ENCODE results near the gene TMEM63C.

Gene TMEM63C, protein sequence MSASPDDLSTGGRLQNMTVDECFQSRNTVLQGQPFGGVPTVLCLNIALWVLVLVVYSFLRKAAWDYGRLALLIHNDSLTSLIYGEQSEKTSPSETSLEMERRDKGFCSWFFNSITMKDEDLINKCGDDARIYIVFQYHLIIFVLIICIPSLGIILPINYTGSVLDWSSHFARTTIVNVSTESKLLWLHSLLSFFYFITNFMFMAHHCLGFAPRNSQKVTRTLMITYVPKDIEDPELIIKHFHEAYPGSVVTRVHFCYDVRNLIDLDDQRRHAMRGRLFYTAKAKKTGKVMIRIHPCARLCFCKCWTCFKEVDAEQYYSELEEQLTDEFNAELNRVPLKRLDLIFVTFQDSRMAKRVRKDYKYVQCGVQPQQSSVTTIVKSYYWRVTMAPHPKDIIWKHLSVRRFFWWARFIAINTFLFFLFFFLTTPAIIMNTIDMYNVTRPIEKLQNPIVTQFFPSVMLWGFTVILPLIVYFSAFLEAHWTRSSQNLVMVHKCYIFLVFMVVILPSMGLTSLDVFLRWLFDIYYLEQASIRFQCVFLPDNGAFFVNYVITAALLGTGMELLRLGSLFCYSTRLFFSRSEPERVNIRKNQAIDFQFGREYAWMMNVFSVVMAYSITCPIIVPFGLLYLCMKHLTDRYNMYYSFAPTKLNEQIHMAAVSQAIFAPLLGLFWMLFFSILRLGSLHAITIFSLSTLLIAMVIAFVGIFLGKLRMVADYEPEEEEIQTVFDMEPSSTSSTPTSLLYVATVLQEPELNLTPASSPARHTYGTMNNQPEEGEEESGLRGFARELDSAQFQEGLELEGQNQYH

DNA sequence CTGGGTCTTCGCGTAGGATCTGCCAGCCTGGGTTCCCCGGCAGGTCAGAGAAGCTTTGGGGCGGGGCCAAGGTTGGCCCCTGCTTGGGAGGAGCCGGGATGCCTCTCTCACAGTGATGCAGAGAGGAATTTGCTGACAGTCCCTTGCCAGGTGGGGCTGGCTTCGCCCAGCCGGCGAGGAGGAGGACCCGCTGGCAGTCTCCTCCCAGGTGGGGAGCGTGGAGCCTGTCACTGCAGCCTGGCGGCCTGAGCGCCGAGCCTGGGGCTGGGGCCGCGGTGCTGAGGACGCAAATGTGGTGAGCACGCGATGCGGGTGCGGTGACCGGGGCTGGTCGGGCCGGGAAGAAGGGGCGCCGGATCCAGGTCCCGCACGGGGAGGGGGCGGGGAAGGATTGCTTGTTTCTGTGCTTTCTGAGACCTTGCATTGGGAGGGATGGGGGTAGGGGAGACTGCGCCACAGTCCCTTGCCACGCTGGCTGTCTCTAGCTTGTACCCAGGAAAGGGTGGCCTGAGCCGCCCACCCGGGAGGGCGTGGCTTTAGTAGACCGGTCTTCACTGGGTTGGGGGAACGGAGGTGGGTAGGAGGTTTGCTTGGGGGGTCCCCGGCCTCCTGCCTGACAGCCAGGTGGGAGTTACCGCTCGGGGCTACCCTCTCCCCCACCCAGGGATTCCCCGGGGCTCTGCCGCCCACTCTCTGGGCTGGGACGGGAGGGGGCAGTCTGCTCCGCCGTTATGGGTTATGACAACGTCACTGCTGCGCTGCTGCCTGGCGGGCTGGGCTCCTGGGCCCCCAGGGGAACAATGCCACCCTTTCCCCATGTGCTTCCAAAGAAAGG is at the start of gene TMEM63C:
TMEM63C (plus strand) TSS at position 196 of the 835 bp plus-strand sequence. CDS start 37,016 bp downstream, outside the sequence.
- DNase-seq = peak; percentile 33

DNA sequence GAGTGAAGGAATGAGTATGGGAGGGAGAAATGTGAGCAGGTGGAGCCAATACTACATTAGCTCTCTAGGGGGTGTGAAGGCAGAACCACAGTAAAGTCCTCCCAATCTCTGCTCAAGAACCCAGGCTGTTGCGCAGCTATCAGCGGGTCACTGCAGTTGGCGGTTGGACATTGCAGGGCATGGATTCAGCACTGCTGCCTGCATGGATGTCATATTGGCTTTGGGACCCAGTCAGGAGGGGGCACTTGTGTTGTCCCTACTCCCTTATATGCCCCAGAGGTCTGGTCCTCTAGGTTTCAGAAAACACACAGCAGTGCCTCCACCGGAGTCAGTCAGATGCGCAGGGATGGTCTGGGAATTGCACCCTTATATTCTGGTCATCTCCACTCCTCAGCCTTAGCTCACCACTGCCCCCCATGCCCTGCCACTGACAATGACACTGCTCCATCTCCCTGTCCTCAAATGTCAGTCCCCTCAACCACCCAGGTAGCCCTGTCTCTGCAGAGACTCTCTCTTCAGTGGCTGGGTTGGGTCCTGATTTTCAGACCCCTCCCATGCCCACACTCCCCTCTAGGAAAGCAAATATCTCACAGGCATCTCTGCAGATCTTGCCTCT is 49.6 kb upstream of the TMEM63C start:
- no peak for DNase-seq

DNA sequence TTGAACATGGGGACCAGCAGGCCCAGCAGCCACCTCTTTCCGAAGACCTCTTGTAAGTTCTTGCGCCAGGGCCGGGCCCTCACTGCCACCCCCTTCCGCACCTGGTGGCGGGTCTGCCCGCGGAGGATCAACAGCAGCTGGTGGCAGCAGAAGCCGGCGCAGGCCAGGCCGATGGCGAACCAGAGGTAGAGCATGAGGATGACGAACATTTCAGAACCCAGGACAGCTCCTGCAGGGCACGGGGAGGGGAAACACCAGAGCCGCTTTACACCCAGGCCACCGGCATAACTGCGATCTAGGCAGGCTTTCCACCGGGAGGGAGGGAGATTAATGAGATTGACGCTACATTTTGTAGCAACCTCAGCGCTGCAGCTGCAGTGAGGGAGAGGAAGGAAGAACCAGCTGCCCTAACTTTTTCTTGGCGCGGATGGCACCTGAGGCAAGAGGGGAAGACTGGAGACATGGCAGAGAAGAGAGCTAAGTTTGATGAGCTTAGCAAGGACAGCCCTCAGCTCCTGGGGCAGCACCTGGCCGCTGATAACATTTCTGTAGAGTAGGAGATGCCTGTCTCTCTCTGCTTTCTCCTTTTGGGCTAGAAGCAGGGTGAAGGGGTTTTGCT is 47.8 kb upstream of the TMEM63C start:
- DNase-seq = peak; percentile 17

DNA sequence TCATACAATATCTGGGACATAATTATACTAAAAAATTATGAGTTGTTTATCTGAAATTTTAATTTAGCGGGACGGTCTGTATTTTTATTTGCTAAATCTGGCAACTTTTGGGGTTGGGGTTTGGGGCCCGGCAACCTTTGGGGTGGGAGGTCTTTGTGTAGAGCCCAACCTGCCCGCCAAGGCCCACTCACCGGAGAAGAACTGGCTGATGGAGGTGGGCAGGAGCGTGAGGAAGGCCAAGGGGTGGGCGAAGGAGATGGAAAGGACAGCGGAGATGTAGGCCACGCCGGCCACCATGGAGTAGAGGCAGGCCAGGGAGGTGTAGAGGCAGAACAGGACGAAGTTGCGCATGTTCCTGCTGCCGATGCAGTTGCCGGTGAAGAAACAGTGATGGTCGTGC is 42.6 kb upstream of the TMEM63C start:
- no peak for DNase-seq

DNA sequence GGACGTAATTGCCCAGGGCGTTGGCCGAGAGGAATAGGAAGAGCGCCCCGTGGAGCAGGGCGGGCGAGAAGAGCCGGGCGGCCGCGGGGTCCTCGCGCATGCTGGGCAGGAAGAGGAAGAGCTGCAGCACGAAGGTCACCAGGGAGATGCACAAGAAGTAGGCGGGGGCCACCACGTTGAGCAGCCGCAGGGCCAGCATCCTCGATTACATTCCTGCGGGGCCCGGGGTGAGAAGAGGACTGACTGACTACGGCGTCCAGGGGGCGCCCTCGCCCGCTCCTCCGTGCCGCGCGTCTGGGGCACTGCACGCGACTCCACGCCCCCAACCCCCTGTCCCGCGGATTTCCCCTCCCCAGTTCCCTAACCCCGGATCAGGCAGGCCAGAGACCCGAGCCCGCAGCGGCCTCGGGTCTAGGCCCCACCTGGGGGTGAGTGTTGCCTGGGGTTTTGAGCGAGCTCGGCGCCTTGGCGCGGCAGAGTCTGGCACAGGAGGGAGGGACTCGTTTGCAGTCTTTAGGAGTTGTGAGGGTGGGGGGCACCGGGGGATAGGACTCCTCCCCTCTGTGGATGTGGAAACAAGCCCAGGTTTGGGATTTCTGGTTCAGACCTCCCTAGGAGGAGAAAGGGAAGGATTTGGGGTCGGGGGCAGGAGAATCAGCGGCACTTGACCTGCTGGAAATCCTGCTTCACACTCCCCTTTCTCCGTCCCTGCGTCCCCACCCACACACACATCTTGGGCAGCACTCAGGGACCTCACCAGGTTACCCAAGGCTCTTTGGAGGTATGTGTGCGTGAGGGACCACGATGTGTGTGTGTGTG is 41.8 kb upstream of the TMEM63C start:
- DNase-seq = no peak

DNA sequence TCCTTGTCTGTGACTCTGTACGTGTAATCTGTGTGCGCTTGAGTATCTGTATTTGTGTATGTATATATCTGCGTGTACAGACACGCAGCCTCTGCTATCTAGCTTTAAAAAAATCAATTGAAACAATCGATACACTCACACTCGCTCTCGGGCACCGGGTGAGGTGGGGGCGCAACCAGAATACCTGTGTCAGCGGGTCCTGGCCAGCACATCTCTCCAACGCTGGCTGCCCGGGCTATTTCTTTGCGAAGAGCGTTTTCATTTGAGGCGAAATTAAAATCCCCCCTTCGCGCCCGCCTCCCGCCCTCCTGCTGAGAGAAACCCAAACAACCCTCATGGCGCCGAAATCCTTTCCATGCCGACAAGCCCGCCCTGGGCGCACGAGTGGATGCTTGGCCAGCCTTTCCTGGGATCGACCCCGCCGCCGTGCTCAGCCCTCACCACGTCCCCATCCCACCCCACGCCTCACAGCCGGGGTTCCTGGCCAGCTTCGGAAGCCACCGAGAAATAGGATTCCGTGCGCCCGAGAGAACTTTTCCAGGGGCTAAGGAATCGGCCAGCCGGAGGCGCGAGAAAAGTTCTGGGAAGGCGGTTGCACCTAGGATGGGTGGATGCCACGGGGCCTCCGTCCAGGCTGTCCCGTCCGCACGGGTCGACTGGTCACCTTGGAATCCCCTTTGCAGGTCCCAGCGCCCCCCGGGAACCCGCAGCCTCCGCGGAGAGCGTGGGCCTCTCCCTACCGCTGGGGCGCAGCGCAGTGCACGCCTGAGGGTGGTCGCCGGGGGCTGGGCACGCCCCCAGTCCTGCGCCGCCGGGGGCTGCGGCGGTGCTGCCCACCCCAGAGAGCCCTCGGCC is 41.0 kb upstream of the TMEM63C start:
- no peak for DNase-seq

DNA sequence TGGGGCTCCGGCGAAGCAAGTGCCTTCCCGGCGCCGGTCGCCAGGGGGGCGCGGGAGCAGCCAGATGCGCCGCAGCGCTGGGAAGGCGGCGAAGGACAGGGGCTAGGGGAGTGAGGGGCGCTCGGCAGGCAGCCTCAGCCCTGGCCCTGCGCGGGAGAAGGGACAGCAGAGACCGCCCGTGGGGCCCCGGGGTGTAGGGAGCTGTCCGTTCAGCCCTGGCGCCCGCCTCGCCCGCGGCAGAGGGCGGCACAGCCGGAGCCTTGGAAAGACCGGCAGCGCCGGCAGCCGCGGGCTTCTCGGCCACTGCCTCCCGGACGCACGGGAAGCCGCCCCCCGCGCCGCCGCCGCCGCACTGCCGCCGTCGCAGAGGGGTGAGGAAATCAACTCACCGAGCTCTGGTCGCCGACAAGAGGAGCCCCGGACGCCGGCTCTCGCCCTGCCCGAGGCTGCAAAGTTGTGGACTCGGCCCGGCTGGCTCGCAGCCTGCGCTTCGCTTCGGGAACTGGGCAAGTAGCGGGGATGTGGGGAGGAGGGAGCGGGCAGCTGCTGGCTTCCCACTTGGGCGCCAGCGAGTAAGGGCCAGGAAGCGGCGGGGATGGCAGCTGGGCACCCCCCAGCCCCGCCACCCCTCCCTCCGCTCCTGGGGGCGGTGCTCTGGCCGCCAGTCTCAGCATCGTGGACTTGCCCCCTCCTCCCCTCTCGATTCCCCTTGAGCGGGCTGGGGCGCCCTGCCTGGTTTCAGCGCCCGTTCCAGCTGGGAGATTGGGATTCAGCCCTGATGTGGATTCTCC is 40.2 kb upstream of the TMEM63C start, which contains the start of gene ZDHHC22:
ZDHHC22 (minus strand) TSS at position 578 of the 791 bp plus-strand sequence. CDS start 2,053 bp downstream, outside the sequence.
- no peak for DNase-seq

DNA sequence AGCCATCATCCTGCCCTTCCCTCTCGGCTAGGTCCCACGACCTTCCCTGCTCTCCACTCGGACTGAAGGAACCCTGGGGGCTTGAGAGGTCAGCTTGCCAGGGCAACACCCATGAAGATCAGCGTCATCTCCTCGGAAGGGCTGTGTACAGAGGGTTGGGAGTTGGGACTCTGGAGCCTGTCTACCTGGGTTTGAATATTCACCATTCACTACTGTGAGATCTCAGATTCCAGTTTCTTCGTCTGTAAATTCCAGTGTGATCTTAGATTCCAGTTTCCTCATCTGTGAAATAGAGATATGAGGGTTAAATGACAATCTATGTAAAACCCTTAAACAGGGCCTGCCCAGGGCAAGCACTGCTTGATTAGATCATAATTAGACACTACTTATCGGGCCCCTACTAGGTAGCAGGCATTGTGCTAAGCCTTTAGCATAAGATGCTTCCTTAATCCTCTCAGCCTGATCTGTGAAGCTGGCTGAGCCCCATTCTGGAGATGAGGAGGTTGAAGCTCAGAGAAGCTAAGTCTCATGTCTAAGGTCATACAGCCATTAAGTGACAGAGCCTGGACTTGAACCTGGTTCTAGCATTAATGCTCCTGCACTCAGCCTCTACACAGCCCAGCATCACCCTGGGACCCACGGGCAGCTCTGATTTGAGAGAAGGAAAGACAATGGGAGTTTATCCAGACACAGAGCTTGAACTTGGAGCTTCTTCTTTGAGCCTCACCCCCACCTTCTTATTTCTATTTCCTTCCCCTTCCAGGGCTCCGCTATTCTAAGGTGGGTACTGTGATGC is 39.4 kb upstream of the TMEM63C start:
- no peak for DNase-seq

DNA sequence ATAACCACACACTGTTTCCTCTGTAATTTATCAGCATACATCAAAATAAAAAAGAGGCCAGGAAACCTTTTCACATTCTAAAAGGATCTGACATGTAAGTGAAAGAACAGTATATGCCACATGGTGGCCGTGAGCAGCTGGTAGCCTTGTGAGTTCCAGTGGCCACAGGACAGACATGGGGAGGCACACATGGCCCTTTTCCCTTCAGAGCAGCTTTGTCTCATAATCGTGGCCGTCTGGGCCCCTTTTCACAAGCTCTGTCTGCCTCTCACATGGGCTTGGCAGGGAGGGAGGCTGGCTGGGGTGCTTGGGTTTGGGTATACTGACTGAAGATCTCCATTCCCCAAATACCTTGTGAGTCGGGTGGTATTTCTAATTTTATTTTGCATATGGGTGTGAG is 38.5 kb upstream of the TMEM63C start:
- no peak for DNase-seq

DNA sequence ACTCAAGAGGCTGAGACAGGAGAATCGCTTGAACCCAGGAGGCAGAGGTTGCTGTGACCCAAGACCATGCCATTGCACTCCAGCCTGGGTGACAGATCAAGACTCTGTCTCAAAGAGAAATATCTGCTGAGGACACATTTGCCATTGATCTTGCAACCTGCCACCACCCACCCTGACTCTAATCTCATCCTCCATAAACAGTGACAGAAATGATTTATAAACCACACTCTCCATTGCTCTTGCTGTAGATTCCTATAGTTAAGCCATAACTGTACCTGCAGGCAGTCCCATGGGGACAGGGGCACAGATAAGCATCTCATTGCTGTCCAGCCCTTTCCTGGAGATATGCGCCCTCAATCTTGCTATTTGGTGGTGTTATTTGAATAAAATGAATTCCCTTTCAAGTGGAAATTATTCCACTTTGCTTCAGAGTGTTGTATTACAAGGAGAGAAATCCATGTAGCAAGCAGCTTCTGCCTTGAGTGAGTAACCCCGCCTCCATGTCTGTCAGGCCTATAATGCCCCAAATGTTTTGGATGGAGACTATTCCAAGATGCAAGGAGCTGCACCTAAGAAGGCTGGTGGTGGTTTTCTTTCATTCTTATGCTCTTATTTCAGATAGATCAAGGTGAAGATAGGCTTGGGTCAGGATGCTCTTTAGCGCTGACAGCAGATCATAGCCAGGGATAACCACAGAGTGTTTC is 37.0 kb upstream of the TMEM63C start:
- DNase-seq = no peak

DNA sequence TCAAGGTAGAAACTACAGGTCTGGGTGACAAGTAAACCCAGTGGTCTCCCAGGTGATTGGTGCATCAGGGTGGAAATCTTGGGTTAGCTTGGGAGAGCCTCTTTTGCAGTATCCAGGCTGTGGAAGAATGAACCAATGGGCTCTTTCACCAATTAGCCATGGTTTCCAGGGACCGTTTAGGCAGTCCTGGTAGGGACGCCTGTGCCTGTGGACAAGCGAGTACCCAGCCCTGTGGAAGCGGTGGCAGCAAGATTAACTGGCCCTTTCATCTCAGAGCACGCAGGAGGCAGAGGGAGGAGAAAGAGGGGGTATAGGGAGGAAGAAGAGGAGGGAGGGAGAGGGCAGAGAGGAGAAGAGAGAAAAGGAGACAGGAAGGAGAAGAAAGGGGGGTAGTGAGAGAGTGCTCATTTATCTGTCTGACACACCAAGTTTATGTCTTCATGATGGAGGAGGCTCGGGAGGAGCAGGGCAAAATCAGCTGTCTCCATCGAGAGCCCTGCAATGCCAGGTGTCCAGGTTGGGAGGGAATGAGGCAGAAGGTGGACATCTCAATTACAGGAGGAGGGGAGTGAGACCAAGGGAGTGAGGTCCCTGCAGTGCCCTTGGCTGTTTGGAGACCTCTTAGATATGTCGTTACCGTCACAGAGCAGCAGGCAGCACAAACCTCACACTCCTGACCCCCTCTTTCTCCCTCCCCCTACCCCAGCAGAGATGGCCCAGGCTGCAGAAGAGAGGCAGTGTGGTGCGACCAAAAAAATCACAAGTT is 35.4 kb upstream of the TMEM63C start:
- DNase-seq = no peak

DNA sequence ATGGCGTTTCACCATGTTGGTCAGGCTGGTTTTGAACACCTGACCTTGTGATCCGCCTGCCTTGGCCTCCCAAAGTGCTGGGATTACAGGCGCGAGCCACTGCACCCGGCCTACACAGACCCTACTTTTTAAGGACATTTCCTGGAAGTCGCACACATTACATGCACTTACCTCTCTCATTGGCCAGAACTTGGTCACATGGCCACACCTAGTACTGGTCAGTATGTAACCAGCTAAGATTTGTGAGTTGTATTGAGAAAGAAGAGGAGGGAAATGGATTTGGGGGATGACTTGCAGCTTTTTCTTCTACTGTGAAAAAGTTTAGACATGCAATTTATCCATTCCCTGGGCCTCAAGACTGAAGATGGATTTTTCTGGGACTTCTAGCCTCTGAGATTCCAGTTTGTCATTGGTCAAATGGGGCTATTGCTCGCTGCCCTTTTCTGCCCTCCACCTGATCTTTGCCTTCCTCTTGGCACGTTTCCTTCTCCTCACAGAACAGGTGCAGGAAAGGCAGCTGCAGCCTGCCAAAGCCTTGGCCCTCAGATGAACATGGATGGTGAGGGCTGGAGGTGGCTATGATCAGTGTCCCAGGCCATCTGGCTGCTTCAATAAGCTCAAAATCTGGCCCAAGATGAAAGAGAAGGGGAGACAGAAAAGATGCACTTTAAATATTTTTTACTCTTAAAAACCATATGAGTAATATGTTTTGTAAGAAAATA is 32.9 kb upstream of the TMEM63C start:
- DNase-seq = no peak

DNA sequence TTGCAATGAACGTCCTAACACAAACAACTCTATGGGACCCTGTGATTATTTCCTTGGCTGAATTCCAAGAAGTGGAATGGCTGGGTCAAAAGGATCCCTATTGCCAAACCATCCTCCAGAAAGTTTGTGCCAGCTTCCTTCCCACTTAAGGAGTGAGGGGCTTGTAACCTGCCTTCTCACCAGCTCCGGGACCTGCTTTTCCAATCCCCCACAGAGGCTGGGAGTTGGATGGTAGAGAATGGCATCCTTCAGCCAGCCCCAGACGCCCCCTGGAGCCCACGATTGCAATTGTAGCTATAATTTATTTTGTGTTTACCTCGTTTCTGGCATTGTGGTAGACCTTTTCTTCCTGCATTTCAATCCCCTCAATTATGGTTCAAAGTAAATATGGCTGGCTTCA is 30.4 kb upstream of the TMEM63C start:
- DNase-seq = no peak

DNA sequence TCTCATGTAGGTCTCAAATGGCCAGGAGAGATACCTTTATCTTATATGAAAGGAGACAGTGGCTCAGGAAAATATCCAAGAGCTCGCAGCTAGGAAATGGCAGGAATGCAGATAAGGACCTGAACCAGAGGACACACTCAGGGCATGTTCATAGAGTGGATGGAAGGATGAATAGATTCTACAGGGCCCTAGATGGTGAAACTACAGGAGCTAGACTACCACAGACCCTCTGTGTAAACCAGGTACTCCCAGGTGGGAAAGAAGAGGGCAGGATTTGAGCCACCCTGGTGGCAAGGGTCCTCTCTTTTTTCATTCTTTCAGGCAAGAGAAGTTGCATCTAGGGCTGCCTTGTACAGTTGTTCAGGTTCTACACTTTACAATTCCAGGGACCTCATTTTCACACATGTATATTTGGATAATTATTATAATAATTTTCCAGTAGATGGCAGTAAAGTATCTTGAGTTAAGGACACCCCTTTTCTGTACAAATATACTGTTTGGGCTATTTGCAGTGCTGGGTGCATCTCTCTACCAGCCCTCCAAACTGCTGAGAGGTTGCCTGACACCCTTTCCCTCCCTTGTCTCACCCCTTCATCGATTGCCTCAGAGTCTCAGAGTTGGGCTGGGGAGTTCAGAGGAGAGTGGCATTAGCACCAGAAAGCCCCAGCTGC is 29.5 kb upstream of the TMEM63C start:
- DNase-seq = no peak

DNA sequence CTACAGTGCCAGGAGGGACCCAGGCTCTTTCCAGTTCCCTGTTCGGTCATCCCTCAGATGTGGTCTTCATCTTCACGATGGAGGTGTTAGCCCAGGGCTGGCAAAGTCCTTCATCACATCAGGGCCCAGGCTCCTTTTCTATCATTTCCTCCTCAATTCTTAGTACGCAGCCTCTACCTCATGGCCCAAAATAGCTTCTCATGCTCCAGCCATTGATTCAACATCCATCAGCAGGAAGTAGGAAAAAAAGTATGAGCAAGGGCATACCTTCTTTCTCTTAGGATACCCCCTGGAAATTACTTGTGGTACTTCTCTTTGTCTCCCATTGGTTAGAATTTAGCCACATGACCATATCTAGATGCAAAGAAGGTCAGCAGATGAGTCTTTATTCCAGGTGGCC is 27.8 kb upstream of the TMEM63C start:
- no peak for DNase-seq

DNA sequence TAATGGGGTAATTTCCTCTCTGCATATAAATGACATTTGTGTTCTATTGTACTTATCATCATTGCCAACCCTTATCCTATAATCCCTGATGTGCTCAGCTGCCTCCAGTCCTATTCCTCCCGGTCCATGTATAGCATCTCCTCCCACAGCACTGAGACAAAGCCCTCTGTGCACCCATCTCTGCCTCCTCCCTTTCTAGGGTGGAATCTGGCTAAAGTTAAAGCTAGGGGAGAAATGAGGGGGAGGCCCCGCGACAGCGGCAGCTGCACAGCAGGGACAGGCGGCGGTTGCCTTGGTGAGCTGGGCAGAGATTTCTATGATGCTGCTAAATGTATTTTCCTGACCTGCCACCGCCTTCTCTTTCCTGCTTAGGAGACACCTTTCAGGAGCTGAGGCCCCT is 27.2 kb upstream of the TMEM63C start:
- no peak for DNase-seq
